Cardiac septum (tissue), 1 donor: ENCODE measurements around the gene LRRC10B. TPM values are rescaled to one million over a fixed set of nuclear protein-coding genes. Genes with fewer than 3 reads are reported as not detected.

Experiments used
- DNase-seq: peaks from one replicate; pipeline ENCODE4 v3.0.0-alpha.2; 2020; ENCODE audit warnings: low spot score
- intact Hi-C: fragments of 100-400 bp; cut with DNase I; formaldehyde crosslinking; loops from one replicate; pipeline ENCODE4 v1.14.0; 2022
- microRNA-seq: library from miRNA; unstranded; fragments of <30 nt; microRNA quantifications from one replicate; pipeline ENCODE4 v1.2.0, GENCODE V29; 2020
- total RNA-seq: library from RNA; stranded (reverse); fragmentation: NEBNext Ultra II Directional; extraction: Animal tissue kit (Norgen Biotek cat#: 25700); gene quantifications from one replicate; pipeline ENCODE4 v1.2.1, GENCODE V29; 2021
- donor health status: DM: no; HTN: no; CAD: no.

Gene LRRC10B
- total RNA-seq, 1 donor from 2014 or later: 0.65 TPM

- DNase-seq: no peak
- intact Hi-C loops: no loop called here
Measured at GRCh38 chr11:61556621-61557020, 48.1 kb downstream of the LRRC10B start.

Small RNA genes within 50 kb of the gene (microRNA-seq; reads per million reads assigned to microRNA genes)
- not detected for gene MIR4488

Other genes with a start within 250 kb of the LRRC10B start
- gene VWCE, start 213.4 kb upstream of the LRRC10B start, total RNA-seq: 0.59 TPM
- gene DDB1, start 175.6 kb upstream of the LRRC10B start, total RNA-seq: 125 TPM
- gene TKFC, start 175.5 kb upstream of the LRRC10B start, total RNA-seq: 21.9 TPM
- gene CYB561A3, start 146.9 kb upstream of the LRRC10B start, total RNA-seq: 11.2 TPM
- gene TMEM138, start 146.4 kb upstream of the LRRC10B start, total RNA-seq: 17.9 TPM
- gene TMEM216, start 116.2 kb upstream of the LRRC10B start, total RNA-seq: 6.3 TPM
- gene CPSF7, start 78.8 kb upstream of the LRRC10B start, total RNA-seq: 40.1 TPM
- 27.9 TPM for gene SDHAF2, start 78.6 kb upstream of the LRRC10B start, total RNA-seq
- gene SYT7, start 72.3 kb downstream of the LRRC10B start, total RNA-seq: 9.3 TPM
- 3.3 TPM for gene DAGLA, start 171.6 kb downstream of the LRRC10B start, total RNA-seq
- 0.27 TPM for gene MYRF, start 243.9 kb downstream of the LRRC10B start, total RNA-seq